Activated CD4-positive, alpha-beta T cell treated with anti-CD3 and anti-CD28 coated beads, Interleukin-2, amount 10 ng/mL, durations not matched to agents 24 days and 14 days (primary cell): ENCODE measurements around the gene SNX14. TPM values are rescaled to one million over a fixed set of nuclear protein-coding genes. Genes with fewer than 3 reads are reported as not detected.
A peak's percentile ranks its signal among the peaks of the same experiment; 100 is the strongest.

Experiments
- DNase-seq: peaks from one replicate; pipeline ENCODE4 v3.0.0; 2022
- H3K27ac Mint-ChIP-seq: one replicate; pipeline ENCODE4 v1.8.0; 2022; ENCODE audit warnings: mild to moderate bottlenecking, mixed read lengths
- H3K27me3 Mint-ChIP-seq: one replicate; pipeline ENCODE4 v1.8.0; 2022; ENCODE audit warnings: mixed read lengths
- H3K36me3 Mint-ChIP-seq: one replicate; pipeline ENCODE4 v1.8.0; 2022; ENCODE audit warnings: low read depth, mild to moderate bottlenecking, mixed read lengths
- H3K4me1 Mint-ChIP-seq: one replicate; pipeline ENCODE4 v1.8.0; 2021; ENCODE audit warnings: mixed read lengths
- H3K4me3 Mint-ChIP-seq: one replicate; pipeline ENCODE4 v1.8.0; 2022; ENCODE audit warnings: mild to moderate bottlenecking, moderate library complexity, mixed read lengths
- H3K9me3 Mint-ChIP-seq: one replicate; pipeline ENCODE4 v1.8.0; 2021; ENCODE audit warnings: mixed read lengths
- intact Hi-C: fragments of 100-400 bp; cut with micrococcal nuclease; formaldehyde crosslinking; loops from one replicate; pipeline ENCODE4 v1.15.1; 2023
- total RNA-seq: library from RNA; stranded (reverse); gene quantifications from 2 replicates; pipeline ENCODE4 v1.2.3, GENCODE V29; 2022

SNX14 gene
- total RNA-seq, 1 donor from 2014 or later, result 47.1 TPM

- Mint-ChIP-seq H3K4me3 (no peak overlapping the region), H3K27me3 (no peaks in the 10 kb centered on the region), H3K9me3 (no peaks in the 10 kb centered on the region), H3K27ac (no peak overlapping the region), H3K36me3 (peaks cover 34% of the 10 kb centered on the region), H3K4me1 (no peaks in the 10 kb centered on the region)
- no peak for DNase-seq
- intact Hi-C loops, result no loop called here
These were observed 77.5 kb downstream of the SNX14 start for GRCh38 chr6:85516168-85516567.

GRCh38 chr6:85506441-85507093 lies 87.1 kb downstream of the SNX14 start:
- H3K36me3 Mint-ChIP-seq, result peaks cover 27% of the 10 kb centered on the region
- DNase-seq, result no peak
- no peak overlapping the region for H3K27ac Mint-ChIP-seq
- H3K27me3 Mint-ChIP-seq, result no peaks in the 10 kb centered on the region
- H3K4me3 Mint-ChIP-seq, result no peak overlapping the region
- intact Hi-C loops, result no loop called here
- peaks cover 5% of the 10 kb centered on the region for H3K4me1 Mint-ChIP-seq
- no peaks in the 10 kb centered on the region for H3K9me3 Mint-ChIP-seq

GRCh38 chr6:85498596-85499258 lies 94.9 kb downstream of the SNX14 start:
- Mint-ChIP-seq H3K36me3 (peaks cover 30% of the 10 kb centered on the region), H3K27ac (no peak overlapping the region), H3K4me1 (peaks cover 2% of the 10 kb centered on the region), H3K27me3 (no peaks in the 10 kb centered on the region), H3K4me3 (no peak overlapping the region), H3K9me3 (peaks cover 26% of the 10 kb centered on the region)
- peak; percentile 43 for DNase-seq
- intact Hi-C loops, result no loop called here

GRCh38 chr6:85496856-85497255 lies 96.8 kb downstream of the SNX14 start:
- H3K9me3 Mint-ChIP-seq, result peaks cover 26% of the 10 kb centered on the region
- peaks cover 2% of the 10 kb centered on the region for H3K4me1 Mint-ChIP-seq
- peak; percentile 50 for DNase-seq
- intact Hi-C loops, result no loop called here
- peaks cover 32% of the 10 kb centered on the region for H3K36me3 Mint-ChIP-seq
- H3K27ac Mint-ChIP-seq, result no peak overlapping the region
- H3K27me3 Mint-ChIP-seq, result no peaks in the 10 kb centered on the region
- H3K4me3 Mint-ChIP-seq, result no peak overlapping the region

- Mint-ChIP-seq H3K4me1 (peaks cover 2% of the 10 kb centered on the region), H3K27me3 (no peaks in the 10 kb centered on the region), H3K27ac (no peak overlapping the region), H3K9me3 (peaks cover 26% of the 10 kb centered on the region), H3K36me3 (peaks cover 33% of the 10 kb centered on the region), H3K4me3 (no peak overlapping the region)
- intact Hi-C loops, result no loop called here
- peak; percentile 16 for DNase-seq
These were observed 97.6 kb downstream of the SNX14 start for GRCh38 chr6:85496009-85496579.

DNA sequence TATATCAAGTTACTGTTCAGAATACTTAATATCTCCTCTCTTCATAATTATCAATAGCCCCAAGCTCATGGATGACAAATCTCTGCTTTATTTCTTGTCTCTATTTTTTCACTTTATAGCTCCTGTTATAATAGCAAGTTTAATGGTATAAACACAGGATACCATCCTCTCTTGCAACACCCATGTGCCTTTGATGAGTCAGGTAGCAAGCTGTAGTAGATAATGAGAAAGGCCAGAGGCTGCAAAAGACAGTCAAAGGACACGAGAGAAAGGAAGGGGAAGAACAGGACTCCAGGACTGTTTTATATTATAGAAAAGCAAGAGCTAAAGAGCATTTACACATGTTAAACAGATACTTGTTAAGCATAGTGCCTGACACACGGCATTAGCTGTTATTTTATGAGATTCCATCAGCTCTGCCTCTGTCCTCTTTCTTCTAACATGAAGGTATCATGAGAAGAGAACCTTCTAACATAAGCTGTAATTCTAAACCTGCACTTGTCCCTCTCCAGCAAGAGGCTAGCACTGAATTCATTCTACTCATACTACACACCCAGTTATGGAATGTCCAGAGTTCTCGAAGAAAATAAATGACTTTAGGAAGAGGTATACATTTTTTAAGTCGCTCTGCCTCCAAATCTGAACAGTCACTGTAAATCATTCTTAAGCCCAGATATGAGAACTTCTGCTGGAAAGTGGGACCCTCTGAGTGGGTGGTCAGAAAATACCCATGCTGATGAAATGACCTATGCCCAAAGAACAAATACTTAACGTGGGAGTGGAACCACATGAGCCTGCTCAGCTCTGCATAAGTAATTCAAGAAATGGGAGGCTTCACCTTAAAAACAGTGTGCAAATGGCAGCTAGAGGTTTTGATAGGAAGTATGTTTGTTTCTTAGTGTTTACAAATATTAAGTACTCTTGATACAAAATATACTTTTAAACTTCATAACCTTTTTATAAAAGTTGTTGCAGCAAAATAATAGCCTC lies 98.8 kb downstream of the SNX14 start:
- DNase-seq, result no peak
- H3K4me3 Mint-ChIP-seq, result no peak overlapping the region
- peaks cover 2% of the 10 kb centered on the region for H3K4me1 Mint-ChIP-seq
- H3K36me3 Mint-ChIP-seq, result peaks cover 39% of the 10 kb centered on the region
- H3K9me3 Mint-ChIP-seq, result peaks cover 26% of the 10 kb centered on the region
- H3K27ac Mint-ChIP-seq, result peak overlapping the region; percentile 29
- intact Hi-C loops, result no loop called here
- H3K27me3 Mint-ChIP-seq, result no peaks in the 10 kb centered on the region

DNA sequence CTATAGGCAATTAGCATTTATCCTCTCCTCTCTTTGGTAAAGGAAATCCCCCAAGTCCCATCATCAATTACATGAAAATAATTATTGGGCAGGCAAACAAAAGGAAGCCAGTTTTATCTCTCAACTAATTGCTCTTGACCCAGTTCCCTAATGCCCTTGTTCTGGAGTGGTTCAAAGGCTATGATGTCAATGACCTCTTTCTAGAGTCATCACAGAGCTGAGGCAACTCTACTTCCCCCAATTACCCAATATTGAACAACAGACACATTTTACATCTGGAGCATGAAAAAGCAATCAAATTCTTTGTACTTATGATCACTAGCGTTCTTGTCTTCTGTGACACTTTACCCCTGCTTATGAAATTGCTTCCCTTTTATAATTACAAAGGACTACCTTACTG lies 100.3 kb downstream of the SNX14 start:
- intact Hi-C loops, result no loop called here
- Mint-ChIP-seq H3K9me3 (peaks cover 25% of the 10 kb centered on the region), H3K36me3 (peaks cover 41% of the 10 kb centered on the region), H3K4me1 (peaks cover 2% of the 10 kb centered on the region), H3K27me3 (no peaks in the 10 kb centered on the region), H3K27ac (no peak overlapping the region), H3K4me3 (no peak overlapping the region)
- DNase-seq, result peak; percentile 48

- DNase-seq, result no peak
- H3K36me3 Mint-ChIP-seq, result peaks cover 28% of the 10 kb centered on the region
- H3K27ac Mint-ChIP-seq, result no peak overlapping the region
- H3K4me1 Mint-ChIP-seq, result peaks cover 2% of the 10 kb centered on the region
- H3K9me3 Mint-ChIP-seq, result peaks cover 5% of the 10 kb centered on the region
- intact Hi-C loops, result no loop called here
- H3K4me3 Mint-ChIP-seq, result no peak overlapping the region
- H3K27me3 Mint-ChIP-seq, result no peaks in the 10 kb centered on the region
These were observed 103.0 kb downstream of the SNX14 start for GRCh38 chr6:85490516-85491248.

DNA sequence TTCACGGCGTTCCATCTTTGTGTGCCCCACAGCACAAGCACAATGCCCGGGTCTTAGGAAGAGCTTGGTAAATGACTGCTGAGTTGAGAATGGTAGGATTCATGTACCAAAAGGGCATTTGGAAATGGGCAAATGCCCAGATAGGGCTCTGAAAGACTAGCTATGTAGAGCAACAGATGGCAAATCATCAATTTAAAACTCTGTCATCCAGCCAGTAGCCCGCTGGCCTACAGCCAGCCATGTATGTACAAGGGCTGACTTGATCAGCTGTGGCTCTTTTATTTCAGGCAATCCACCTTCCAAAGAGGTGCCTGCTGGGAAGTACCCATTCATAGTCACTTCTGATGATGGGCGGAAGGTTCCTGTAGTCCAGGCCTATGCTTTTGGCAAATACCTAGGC lies 108.7 kb downstream of the SNX14 start:
- no peak overlapping the region for H3K4me3 Mint-ChIP-seq
- DNase-seq, result no peak
- H3K4me1 Mint-ChIP-seq, result peaks cover 15% of the 10 kb centered on the region
- no peak overlapping the region for H3K27ac Mint-ChIP-seq
- no peaks in the 10 kb centered on the region for H3K9me3 Mint-ChIP-seq
- intact Hi-C loops, result no loop called here
- no peaks in the 10 kb centered on the region for H3K27me3 Mint-ChIP-seq
- H3K36me3 Mint-ChIP-seq, result peaks cover 11% of the 10 kb centered on the region

GRCh38 chr6:85483846-85484245 lies 109.8 kb downstream of the SNX14 start:
- intact Hi-C loops, result loop anchor here (1.0 kb wide), 3 partner anchors 20 to 129 kb away; partner anchors contain the start of gene NT5E
- H3K4me3 Mint-ChIP-seq, result no peak overlapping the region
- DNase-seq, result no peak
- H3K4me1 Mint-ChIP-seq, result peaks cover 17% of the 10 kb centered on the region
- peaks cover 14% of the 10 kb centered on the region for H3K36me3 Mint-ChIP-seq
- no peak overlapping the region for H3K27ac Mint-ChIP-seq
- H3K27me3 Mint-ChIP-seq, result no peaks in the 10 kb centered on the region
- no peaks in the 10 kb centered on the region for H3K9me3 Mint-ChIP-seq

- H3K4me1 Mint-ChIP-seq, result peaks cover 17% of the 10 kb centered on the region
- H3K4me3 Mint-ChIP-seq, result peak overlapping the region; percentile 4
- intact Hi-C loops, result loop anchor here (1.0 kb wide), 3 partner anchors 19 to 128 kb away; partner anchors contain the start of gene NT5E
These were observed 110.6 kb downstream of the SNX14 start for GRCh38 chr6:85482905-85483700.

DNA sequence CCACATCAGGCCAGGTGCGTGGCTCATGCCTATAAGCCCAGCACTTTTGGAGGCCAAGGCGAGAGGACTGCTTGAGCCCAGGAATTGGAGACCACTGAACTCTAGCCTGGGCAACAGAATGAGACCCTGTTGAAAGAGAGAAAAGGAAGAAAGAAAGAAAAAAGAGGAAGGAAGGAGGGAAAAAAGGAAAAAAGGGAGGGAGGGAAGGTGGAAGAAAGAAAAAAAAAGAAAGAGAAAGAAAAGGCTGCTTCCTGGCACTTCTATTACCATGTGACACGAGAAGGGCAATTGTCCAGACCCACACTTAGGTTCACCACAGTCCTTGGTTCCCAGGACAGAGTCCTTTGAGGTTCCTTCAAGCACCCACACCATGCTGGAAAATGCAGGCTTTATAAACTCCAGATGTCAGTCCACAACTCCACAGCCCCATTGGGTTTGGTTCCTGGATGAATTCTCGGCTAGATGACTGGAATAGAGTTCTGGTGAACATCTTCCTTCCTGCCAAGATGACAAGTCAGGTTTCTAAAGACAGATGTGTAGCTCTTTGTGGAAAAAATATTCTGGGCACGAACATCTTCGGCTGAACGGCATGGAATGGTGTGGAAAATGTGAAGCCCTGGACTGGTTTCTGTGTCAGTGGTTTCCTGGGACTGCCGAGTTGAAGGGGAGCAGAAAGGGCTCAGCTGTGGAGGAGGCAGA lies 111.3 kb downstream of the SNX14 start:
- H3K27me3 Mint-ChIP-seq, result no peaks in the 10 kb centered on the region
- DNase-seq, result no peak
- H3K9me3 Mint-ChIP-seq, result no peaks in the 10 kb centered on the region
- peaks cover 16% of the 10 kb centered on the region for H3K36me3 Mint-ChIP-seq
- H3K4me1 Mint-ChIP-seq, result peaks cover 20% of the 10 kb centered on the region
- H3K27ac Mint-ChIP-seq, result peak overlapping the region; percentile 19
- no peak overlapping the region for H3K4me3 Mint-ChIP-seq
- intact Hi-C loops, result no loop called here

More at GRCh38 chr6:85482905-85483700, 110.6 kb downstream of the SNX14 start:
- Mint-ChIP-seq H3K36me3 (peaks cover 14% of the 10 kb centered on the region), H3K9me3 (no peaks in the 10 kb centered on the region), H3K27me3 (no peaks in the 10 kb centered on the region), H3K27ac (peak overlapping the region; percentile 9)
- DNase-seq, result peak; percentile 96
